HCT116 (cell line): ENCODE results near the gene ADCY2. TPM values are rescaled to one million over a fixed set of nuclear protein-coding genes. Genes with fewer than 3 reads are reported as not detected.

Source experiments
- ATAC-seq: fragments of 200-7000 bp; cut with Tn5 transposase; 2 replicates; pipeline ENCODE4 v1.9.1; 2020; ENCODE audit warnings: mild to moderate bottlenecking, moderate library complexity
- BruUV-seq: library from RNA; stranded (reverse); fragments of 400-500 nt; replicated peaks from 2 replicates; lab custom pipeline; 2021; lab: Mats Ljungman, UMichigan
- CTCF ChIA-PET: fragments of 300-600 bp; sonication (Branson Sonifier 250); formaldehyde crosslinking; loops from one replicate; lab custom pipeline; 2021; ENCODE audit warnings: antibody characterized with exemption; lab: Charles Lee
- POLR2A ChIA-PET: fragments of 300-600, 350-600 bp; sonication (Branson Sonifier 250); formaldehyde crosslinking; loops from one replicate; lab custom pipeline; 2021; ENCODE audit warnings: antibody characterized with exemption; lab: Charles Lee
- RAD21 ChIA-PET, 2 experiments: fragments of 300-600 bp; sonication (Branson Sonifier 250); formaldehyde crosslinking; loops; one replicate each; lab custom pipeline; 2023; ENCODE audit warnings: low total read pairs in 2 of 2; ENCODE audit not compliant: uncharacterized antibody in 2 of 2, unreplicated experiment in 2 of 2, low non-redundant PET in 1 of 2; lab: Charles Lee
- DNase-seq: peaks from one replicate; pipeline ENCODE4 v3.0.0-alpha.2; 2010; ENCODE audit warnings: low read depth, low spot score
- H2AFZ ChIP-seq: fragments of 200-600 bp; shearing (Covaris generic), sonication (generic); 2 replicates; pipeline ENCODE4 v1.6.1; 2017; ENCODE audit warnings: low read depth, mixed run types, mixed read lengths, antibody characterized with exemption, low read length; ENCODE audit not compliant: poor library complexity, severe bottlenecking
- H3K27ac ChIP-seq: 2 replicates; pipeline ENCODE4 v1.5.1; 2012; ENCODE audit warnings: low read depth, low read length
- H3K27me3 ChIP-seq: fragments of 200-600 bp; sonication (generic); 2 replicates; pipeline ENCODE4 v1.6.1; 2016; ENCODE audit warnings: mixed run types, low read length, mixed read lengths; ENCODE audit not compliant: insufficient read depth
- H3K36me3 ChIP-seq, 2 experiments: fragments of 200-500 bp in 1 of 2; fragments of 200-600 bp in 1 of 2; sonication (Bioruptor generic) in 1 of 2; sonication (generic) in 1 of 2; 2 replicates each; pipeline versions ENCODE4 v1.5.1 to v1.6.1; 2014 to 2016; ENCODE audit warnings: low read length in 2 of 2, inconsistent platforms in 1 of 2, mixed read lengths in 1 of 2, mixed run types in 1 of 2; ENCODE audit not compliant: insufficient read depth in 2 of 2, control insufficient read depth in 1 of 2
- H3K4me1 ChIP-seq, 2 experiments: fragments of 200-600 bp in 1 of 2; sonication (generic) in 1 of 2; 2 replicates each; pipeline versions ENCODE4 v1.5.1 to v1.6.1; 2012 to 2017; ENCODE audit warnings: low read length in 2 of 2, inconsistent platforms in 1 of 2, mild to moderate bottlenecking in 1 of 2, mixed read lengths in 1 of 2, mixed run types in 1 of 2, moderate library complexity in 1 of 2; ENCODE audit not compliant: insufficient read depth in 2 of 2, control insufficient read depth in 1 of 2
- H3K4me2 ChIP-seq: fragments of 200-600 bp; sonication (generic); 2 replicates; pipeline ENCODE4 v1.6.1; 2017; ENCODE audit warnings: mixed run types, low read length, mixed read lengths
- H3K4me3 ChIP-seq, 2 experiments: fragments of 200-600 bp in 1 of 2; sonication (generic) in 1 of 2; replicated peaks in 1 of 2; 2 replicates each; pipeline ENCODE4 v1.5.1; 2011 to 2016; ENCODE audit warnings: low read length in 2 of 2, control low read depth in 1 of 2, low read depth in 1 of 2, mild to moderate bottlenecking in 1 of 2, mixed read lengths in 1 of 2, mixed run types in 1 of 2
- H3K79me2 ChIP-seq: fragments of 200-600 bp; sonication (generic); 2 replicates; pipeline ENCODE4 v1.6.1; 2017; ENCODE audit warnings: mild to moderate bottlenecking, mixed run types, low read length, moderate library complexity, mixed read lengths; ENCODE audit not compliant: insufficient read depth
- H3K9ac ChIP-seq: fragments of 200-600 bp; sonication (generic); 2 replicates; pipeline ENCODE4 v1.6.1; 2016; ENCODE audit warnings: low read length, mixed read lengths
- H3K9me2 ChIP-seq: fragments of 200-600 bp; sonication (generic), shearing (Covaris generic); 2 replicates; pipeline ENCODE4 v1.6.1; 2017; ENCODE audit warnings: mixed run types, mild to moderate bottlenecking, moderate library complexity; ENCODE audit not compliant: insufficient read depth
- H3K9me3 ChIP-seq, 2 experiments: fragments of 200-500 bp in 1 of 2; fragments of 200-600 bp in 1 of 2; sonication (Bioruptor generic) in 1 of 2; sonication (generic) in 1 of 2; 2 replicates each; pipeline ENCODE4 v1.6.1; 2014 to 2017; ENCODE audit warnings: low read length in 2 of 2, mixed read lengths in 2 of 2, inconsistent platforms in 1 of 2, low read depth in 1 of 2, mild to moderate bottlenecking in 1 of 2, mixed run types in 1 of 2, moderate library complexity in 1 of 2; ENCODE audit not compliant: control insufficient read depth in 1 of 2, insufficient read depth in 1 of 2
- H4K20me1 ChIP-seq: fragments of 200-600 bp; sonication (generic), shearing (Covaris generic); 2 replicates; pipeline ENCODE4 v1.6.1; 2017; ENCODE audit warnings: mixed run types, mild to moderate bottlenecking, moderate library complexity; ENCODE audit not compliant: insufficient read depth
- CBX3 ChIP-seq: IDR thresholded peaks from 2 replicates; pipeline ENCODE4 v1.6.1; 2012; ENCODE audit warnings: low read depth
- EZH2 ChIP-seq: fragments of 200-600 bp; sonication (generic); IDR thresholded peaks from 2 replicates; pipeline ENCODE4 v1.6.1; 2017; ENCODE audit warnings: antibody characterized with exemption, mixed run types
- JUND ChIP-seq: IDR thresholded peaks from 2 replicates; pipeline ENCODE4 v1.6.1; 2012
- POLR2A ChIP-seq: IDR thresholded peaks from 2 replicates; pipeline ENCODE4 v1.7.0; 2011; ENCODE audit warnings: borderline replicate concordance; ENCODE audit not compliant: insufficient read depth, insufficient read length; ENCODE audit errors: extremely low read depth
- POLR2AphosphoS5 ChIP-seq: IDR thresholded peaks from 2 replicates; pipeline ENCODE4 v1.6.1; 2011; ENCODE audit warnings: mild to moderate bottlenecking, low read depth, low read length, moderate library complexity
- SIN3A ChIP-seq: IDR thresholded peaks from 2 replicates; pipeline ENCODE4 v1.6.1; 2012; ENCODE audit warnings: low read depth
- SP1 ChIP-seq: IDR thresholded peaks from 2 replicates; pipeline ENCODE4 v1.6.1; 2012; ENCODE audit warnings: low read depth
- TCF7L2 ChIP-seq: IDR thresholded peaks from 2 replicates; pipeline ENCODE4 v1.7.0; 2011; ENCODE audit warnings: borderline replicate concordance, inconsistent platforms; ENCODE audit not compliant: insufficient read depth, insufficient read length; ENCODE audit errors: extremely low read depth
- YY1 ChIP-seq: IDR thresholded peaks from 2 replicates; pipeline ENCODE4 v1.6.1; 2011; ENCODE audit warnings: low read length, low read depth, moderate library complexity, mild to moderate bottlenecking; ENCODE audit not compliant: insufficient replicate concordance; ENCODE audit errors: extremely low read depth
- intact Hi-C: fragments of 100-400 bp; cut with micrococcal nuclease; formaldehyde crosslinking; loops from 2 replicates; pipeline ENCODE4 v1.10.0; 2022
- total RNA-seq: library from RNA; stranded (reverse); gene quantifications from one replicate; pipeline ENCODE4 v1.2.1, GENCODE V29; 2021; ENCODE audit not compliant: unreplicated experiment
- TF ChIP-seq, protein P1 (sequence below): IDR thresholded peaks from 2 replicates; pipeline ENCODE4 v1.6.1; 2012
- TF ChIP-seq, protein P2 (sequence below): IDR thresholded peaks from 2 replicates; pipeline ENCODE4 v1.6.1; 2012
- TF ChIP-seq, protein P3 (sequence below): IDR thresholded peaks from 2 replicates; pipeline ENCODE4 v1.6.1; 2011; ENCODE audit warnings: mild to moderate bottlenecking, low read length, moderate library complexity; ENCODE audit not compliant: insufficient replicate concordance; ENCODE audit errors: extremely low read depth

Gene ADCY2
- total RNA-seq, 1 experiment from 2014 or later, result 0.15 TPM

DNA sequence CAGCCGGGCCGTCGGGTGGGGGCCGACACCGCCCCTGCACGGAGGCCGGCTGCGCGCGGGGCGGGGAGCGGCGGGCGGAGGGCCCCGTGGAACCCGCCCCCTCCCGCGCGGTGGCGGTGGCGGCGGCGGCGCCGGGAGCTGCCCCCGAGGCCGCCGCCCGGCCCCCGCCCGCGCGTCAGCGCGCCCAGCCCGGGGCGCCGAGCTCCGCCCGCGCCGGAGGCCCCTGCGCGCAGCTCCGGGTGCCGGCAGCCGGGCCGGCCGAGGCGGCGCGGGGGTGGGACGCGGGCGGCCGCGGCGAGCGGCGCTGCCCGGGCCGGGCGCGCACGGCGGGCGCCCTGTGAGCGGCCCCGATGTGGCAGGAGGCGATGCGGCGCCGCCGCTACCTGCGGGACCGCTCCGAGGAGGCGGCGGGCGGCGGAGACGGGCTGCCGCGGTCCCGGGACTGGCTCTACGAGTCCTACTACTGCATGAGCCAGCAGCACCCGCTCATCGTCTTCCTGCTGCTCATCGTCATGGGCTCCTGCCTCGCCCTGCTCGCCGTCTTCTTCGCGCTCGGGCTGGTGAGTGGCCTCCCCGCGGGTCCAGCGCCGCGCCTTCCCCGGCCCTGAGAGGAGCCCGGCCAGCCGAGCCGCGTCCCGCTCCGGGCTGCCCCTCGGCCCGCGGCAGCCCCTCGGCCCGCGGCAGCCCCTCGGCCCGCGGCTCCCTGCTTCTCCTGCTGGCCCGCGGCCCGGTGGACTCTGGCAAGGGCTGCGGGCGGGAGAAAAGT is at the start of gene ADCY2 (continued):
- no peak for TF ChIP-seq CBX3

DNA sequence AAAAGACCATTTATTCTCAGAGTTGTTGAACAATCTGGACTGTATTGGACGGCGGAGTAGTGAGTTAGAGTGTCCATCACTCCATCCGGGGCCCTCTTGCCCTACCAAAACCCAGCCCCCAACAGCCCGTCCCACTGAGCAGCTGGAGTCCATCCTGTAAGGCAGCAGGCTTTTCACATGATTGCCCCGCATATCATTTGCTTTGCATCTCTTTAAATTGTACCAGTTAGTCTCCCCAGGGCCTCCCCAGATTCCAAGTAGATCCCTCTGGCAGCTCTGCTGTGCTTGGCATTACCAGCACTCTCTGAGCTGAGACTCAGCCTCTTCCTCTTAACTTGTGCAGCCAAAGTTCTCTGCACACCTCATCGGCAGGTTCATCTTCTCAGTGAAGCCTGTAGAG is 48.6 kb upstream of the ADCY2 start:
- RAD21 ChIA-PET, result no interaction called here

More for the DNA sequence above, 48.6 kb upstream of the ADCY2 start:
- Histone ChIP-seq H3K9me3 (peaks cover 3 to 25% of the 10 kb centered on the region in 2 experiments; a peak in 2 of 4 replicates), H2AFZ (no peak overlapping the region), H3K4me3 (no peak overlapping the region), H3K36me3 (no peaks in the 10 kb centered on the region), H4K20me1 (no peaks in the 10 kb centered on the region), H3K4me1 (no peaks in the 10 kb centered on the region), H3K9me2 (no peaks in the 10 kb centered on the region), H3K9ac (no peak overlapping the region), H3K79me2 (no peaks in the 10 kb centered on the region), H3K4me2 (no peak overlapping the region), H3K27ac (no peak overlapping the region), H3K27me3 (no peaks in the 10 kb centered on the region)
- DNase-seq (no peak), ATAC-seq (no peak)
- ChIA-PET CTCF (no interaction called here), POLR2A (no interaction called here)
- TF ChIP-seq JUND (no peak), SP1 (no peak), EZH2 (no peak), POLR2AphosphoS5 (no peak), SIN3A (no peak), POLR2A (no peak), CBX3 (no peak), YY1 (no peak), TCF7L2 (no peak)
- TF ChIP-seq, protein P1, sequence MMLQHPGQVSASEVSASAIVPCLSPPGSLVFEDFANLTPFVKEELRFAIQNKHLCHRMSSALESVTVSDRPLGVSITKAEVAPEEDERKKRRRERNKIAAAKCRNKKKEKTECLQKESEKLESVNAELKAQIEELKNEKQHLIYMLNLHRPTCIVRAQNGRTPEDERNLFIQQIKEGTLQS, result no peak
- TF ChIP-seq, protein P2, sequence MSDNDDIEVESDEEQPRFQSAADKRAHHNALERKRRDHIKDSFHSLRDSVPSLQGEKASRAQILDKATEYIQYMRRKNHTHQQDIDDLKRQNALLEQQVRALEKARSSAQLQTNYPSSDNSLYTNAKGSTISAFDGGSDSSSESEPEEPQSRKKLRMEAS, result no peak
- TF ChIP-seq, protein P3, sequence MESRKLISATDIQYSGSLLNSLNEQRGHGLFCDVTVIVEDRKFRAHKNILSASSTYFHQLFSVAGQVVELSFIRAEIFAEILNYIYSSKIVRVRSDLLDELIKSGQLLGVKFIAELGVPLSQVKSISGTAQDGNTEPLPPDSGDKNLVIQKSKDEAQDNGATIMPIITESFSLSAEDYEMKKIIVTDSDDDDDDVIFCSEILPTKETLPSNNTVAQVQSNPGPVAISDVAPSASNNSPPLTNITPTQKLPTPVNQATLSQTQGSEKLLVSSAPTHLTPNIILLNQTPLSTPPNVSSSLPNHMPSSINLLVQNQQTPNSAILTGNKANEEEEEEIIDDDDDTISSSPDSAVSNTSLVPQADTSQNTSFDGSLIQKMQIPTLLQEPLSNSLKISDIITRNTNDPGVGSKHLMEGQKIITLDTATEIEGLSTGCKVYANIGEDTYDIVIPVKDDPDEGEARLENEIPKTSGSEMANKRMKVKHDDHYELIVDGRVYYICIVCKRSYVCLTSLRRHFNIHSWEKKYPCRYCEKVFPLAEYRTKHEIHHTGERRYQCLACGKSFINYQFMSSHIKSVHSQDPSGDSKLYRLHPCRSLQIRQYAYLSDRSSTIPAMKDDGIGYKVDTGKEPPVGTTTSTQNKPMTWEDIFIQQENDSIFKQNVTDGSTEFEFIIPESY, result no peak
- no TSS peak for BruUV-seq
- intact Hi-C loops, result no loop called here
